Panc1 (cell line): Measurements from ENCODE around the gene UGT2A3. TPM values are rescaled to one million over a fixed set of nuclear protein-coding genes. Genes with fewer than 3 reads are reported as not detected.

Experiments
- ATAC-seq: fragments of 200-7000 bp; cut with Tn5 transposase; 2 replicates; pipeline ENCODE4 v1.9.1; 2020; ENCODE audit warnings: mild to moderate bottlenecking, moderate library complexity
- BruUV-seq: library from RNA; stranded (reverse); fragments of 400-500 nt; replicated peaks from 2 replicates; lab custom pipeline; 2021; lab: Mats Ljungman, UMichigan
- CTCF ChIA-PET: fragments of 300-600 bp; sonication (Branson Sonifier 250); formaldehyde crosslinking; loops from one replicate; lab custom pipeline; 2022; ENCODE audit warnings: antibody characterized with exemption; lab: Charles Lee
- POLR2A ChIA-PET: fragments of 300-600 bp; sonication (Branson Sonifier 250); formaldehyde crosslinking; loops from one replicate; lab custom pipeline; 2022; ENCODE audit warnings: antibody characterized with exemption; lab: Charles Lee
- DNase-seq: peaks from one replicate; pipeline ENCODE4 v3.0.0-alpha.2; 2010; ENCODE audit warnings: low read depth, low spot score
- H3K27ac ChIP-seq: 2 replicates; pipeline ENCODE4 v1.5.1; 2011; ENCODE audit warnings: mild to moderate bottlenecking, low read length, inconsistent platforms
- H3K27me3 ChIP-seq: fragments of 200-500 bp; sonication (Bioruptor generic); 2 replicates; pipeline ENCODE4 v1.6.0; 2014; ENCODE audit warnings: low read length, inconsistent platforms; ENCODE audit not compliant: control insufficient read depth, insufficient read depth
- H3K36me3 ChIP-seq: fragments of 200-500 bp; sonication (Bioruptor generic); 2 replicates; pipeline ENCODE4 v1.5.1; 2014; ENCODE audit warnings: inconsistent platforms, mild to moderate bottlenecking, low read length, moderate library complexity; ENCODE audit not compliant: control insufficient read depth, insufficient read depth
- H3K4me1 ChIP-seq: 2 replicates; pipeline ENCODE4 v1.5.1; 2011; ENCODE audit warnings: inconsistent platforms, mild to moderate bottlenecking, low read length, moderate library complexity; ENCODE audit not compliant: control insufficient read depth, insufficient read depth
- H3K4me3 ChIP-seq, 2 experiments: 2 replicates each; pipeline ENCODE4 v1.5.1; 2011 to 2012; ENCODE audit warnings: low read depth in 2 of 2, low read length in 2 of 2, mild to moderate bottlenecking in 2 of 2, inconsistent platforms in 1 of 2, moderate library complexity in 1 of 2
- H3K9me3 ChIP-seq: fragments of 200-500 bp; sonication (Bioruptor generic); 2 replicates; pipeline ENCODE4 v1.5.1; 2014; ENCODE audit warnings: low read depth, mild to moderate bottlenecking, inconsistent platforms, low read length, moderate library complexity; ENCODE audit not compliant: control insufficient read depth, insufficient read depth
- CTCF ChIP-seq: fragments of 450-650 bp; IDR thresholded peaks from 2 replicates; pipeline ENCODE4 v1.5.1; 2017; ENCODE audit warnings: mild to moderate bottlenecking
- POLR2AphosphoS5 ChIP-seq: IDR thresholded peaks from 2 replicates; pipeline ENCODE4 v1.6.1; 2012; ENCODE audit warnings: mild to moderate bottlenecking, low read depth, low read length, moderate library complexity
- REST ChIP-seq, 2 experiments: IDR thresholded peaks; 2 replicates each; pipeline ENCODE4 v1.6.1; 2011 to 2012; ENCODE audit warnings: low read depth in 2 of 2, control low read depth in 1 of 2, low read length in 1 of 2, mild to moderate bottlenecking in 1 of 2, moderate library complexity in 1 of 2; ENCODE audit not compliant: insufficient read depth in 1 of 2
- SIN3A ChIP-seq: IDR thresholded peaks from 2 replicates; pipeline ENCODE4 v1.6.1; 2012; ENCODE audit warnings: low read depth, mild to moderate bottlenecking, low read length, moderate library complexity, borderline replicate concordance; ENCODE audit not compliant: insufficient read depth
- TCF7L2 ChIP-seq: IDR thresholded peaks from 2 replicates; pipeline ENCODE4 v1.6.1; 2011; ENCODE audit warnings: mild to moderate bottlenecking, low read depth, low read length, inconsistent platforms
- in situ Hi-C: cut with HindIII; loops from 2 replicates; pipeline ENCODE4 v1.10.0; 2016; ENCODE audit warnings: low sequenced_read_pairs, low pct_unique_long_range_greater_than_20kb
- intact Hi-C: fragments of 100-400 bp; cut with micrococcal nuclease; formaldehyde crosslinking; loops from one replicate; pipeline ENCODE4 v1.10.0; 2022; ENCODE audit not compliant: unreplicated experiment
- total RNA-seq: library from RNA; stranded (reverse); gene quantifications from one replicate; pipeline ENCODE4 v1.2.1, GENCODE V29; 2021; ENCODE audit not compliant: unreplicated experiment

UGT2A3 gene
- total RNA-seq, 1 experiment from 2014 or later: 0.05 TPM

GRCh38 chr4:68962868-68963267 lies 11.3 kb upstream of the UGT2A3 start:
- no peak for ATAC-seq
- H3K27ac ChIP-seq: no peak overlapping the region
- POLR2A ChIA-PET: no interaction called here
- no peak for TF ChIP-seq POLR2AphosphoS5
- TF ChIP-seq TCF7L2: no peak
- TF ChIP-seq REST (IDR thresholded peaks at IDR 0.05; ENCODE audit: insufficient read depth in 1 of 2, low read depth in 2 of 2, low read length in 1 of 2): no peak
- TF ChIP-seq CTCF: no peak
- TF ChIP-seq SIN3A: no peak
- no TSS peak for BruUV-seq
- H3K9me3 ChIP-seq: no peaks in the 10 kb centered on the region
- H3K4me3 ChIP-seq: no peak overlapping the region
- in situ Hi-C loops: no loop called here
- no peaks in the 10 kb centered on the region for H3K36me3 ChIP-seq
- intact Hi-C loops: no loop called here
- H3K27me3 ChIP-seq: no peaks in the 10 kb centered on the region
- DNase-seq: no peak
- H3K4me1 ChIP-seq: no peaks in the 10 kb centered on the region
- CTCF ChIA-PET: no interaction called here

- in situ Hi-C loops: no loop called here
These were observed 8.9 kb upstream of the UGT2A3 start for GRCh38 chr4:68960294-68961163.

More at GRCh38 chr4:68960294-68961163, 8.9 kb upstream of the UGT2A3 start:
- no peak for ATAC-seq
- Histone ChIP-seq H3K27me3 (no peaks in the 10 kb centered on the region), H3K36me3 (no peaks in the 10 kb centered on the region), H3K4me3 (no peak overlapping the region), H3K27ac (no peak overlapping the region), H3K9me3 (no peaks in the 10 kb centered on the region), H3K4me1 (no peaks in the 10 kb centered on the region)
- intact Hi-C loops: no loop called here
- no peak for DNase-seq
- TF ChIP-seq REST (IDR thresholded peaks at IDR 0.05; ENCODE audit: insufficient read depth in 1 of 2, low read depth in 2 of 2, low read length in 1 of 2) (no peak), POLR2AphosphoS5 (no peak), TCF7L2 (no peak), CTCF (no peak), SIN3A (no peak)
- CTCF ChIA-PET: no interaction called here
- POLR2A ChIA-PET: no interaction called here
- no TSS peak for BruUV-seq
